CD4-positive, alpha-beta T cell treated with Interferon gamma for 1 hour (primary cell): Measurements from ENCODE around the gene SPRN.
"Not testable (repeated sequence)": the region's sequence is repeated elsewhere in the genome, so short reads cannot be mapped to it uniquely, and the experiment has no call there.

Experiments used
- DNase-seq: peaks from one replicate; pipeline ENCODE4 v3.0.0-alpha.2; 2020

The SPRN gene

DNA sequence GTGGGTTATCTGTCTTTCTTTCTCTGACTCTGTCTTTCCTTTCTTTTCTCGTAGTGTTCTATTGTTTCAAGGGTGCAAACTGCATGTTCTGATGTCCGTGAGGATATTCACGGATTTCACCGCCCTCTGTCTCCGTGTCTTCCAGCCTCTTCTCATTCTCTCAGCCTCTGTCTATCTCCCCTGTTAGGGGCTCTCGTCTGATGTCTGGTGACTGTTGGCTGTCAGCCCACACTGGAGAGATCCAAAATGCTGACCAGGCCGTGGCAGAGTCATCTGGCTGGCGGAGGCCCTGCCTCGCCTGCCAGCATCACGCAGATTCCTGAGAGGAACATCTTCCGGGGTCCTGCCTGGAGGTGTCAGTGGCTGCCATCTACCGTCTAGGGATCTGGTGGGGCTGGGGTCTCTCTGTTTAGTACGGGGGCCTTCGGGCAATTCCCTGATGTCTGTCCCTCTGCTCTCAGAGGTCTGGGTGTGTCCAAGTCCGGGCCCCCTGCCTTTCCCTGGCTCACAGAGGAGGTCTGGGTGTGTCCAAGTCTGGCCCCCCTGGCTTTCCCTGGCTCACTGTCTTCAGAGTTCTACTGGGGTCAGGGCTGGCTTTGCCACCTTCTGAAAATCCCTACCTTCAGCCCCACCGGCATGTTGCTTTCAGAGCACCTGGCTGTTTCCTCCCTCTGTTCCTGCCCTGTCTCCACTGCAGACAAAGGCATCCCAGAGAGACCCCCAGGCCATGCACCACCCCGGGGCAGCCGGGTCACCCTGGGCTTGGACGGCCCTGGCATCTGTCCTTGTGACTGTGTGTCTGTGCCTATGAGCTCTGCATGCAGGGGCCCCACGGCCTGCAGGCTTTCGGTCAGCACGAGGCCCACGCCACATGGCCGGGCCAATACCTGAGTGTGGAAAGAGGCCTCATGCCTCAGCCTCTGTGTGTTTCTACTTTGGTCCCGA is 15.4 kb upstream of the SPRN start:
- DNase-seq, result no peak

DNA sequence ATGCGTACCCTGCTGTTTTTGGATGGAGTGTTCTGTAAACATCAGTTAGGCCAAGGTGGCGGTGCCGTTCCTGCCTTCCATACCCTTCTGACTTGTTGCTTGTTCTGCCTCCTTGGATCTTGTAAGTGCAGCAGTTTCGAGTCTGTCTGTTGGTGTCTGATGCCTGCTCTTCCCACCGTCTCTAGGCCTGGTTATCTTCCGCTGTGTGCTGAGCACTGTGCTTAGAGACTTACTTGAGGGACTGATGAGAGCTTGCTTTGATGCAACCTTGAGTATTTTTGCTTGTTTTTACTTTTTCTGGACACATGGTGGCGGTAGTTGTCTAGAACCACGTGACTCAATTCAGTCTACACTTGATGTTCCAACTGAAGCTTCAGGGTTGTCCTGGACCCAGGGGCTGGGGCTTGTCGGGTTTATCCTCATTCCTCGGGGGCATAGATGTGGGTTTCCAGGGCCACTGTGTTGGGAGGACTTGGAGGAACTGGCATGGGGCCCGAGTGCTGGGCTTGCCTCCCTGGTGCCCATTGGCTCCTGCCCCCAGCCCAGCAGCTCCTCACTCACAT is 14.4 kb upstream of the SPRN start:
- no peak for DNase-seq

DNA sequence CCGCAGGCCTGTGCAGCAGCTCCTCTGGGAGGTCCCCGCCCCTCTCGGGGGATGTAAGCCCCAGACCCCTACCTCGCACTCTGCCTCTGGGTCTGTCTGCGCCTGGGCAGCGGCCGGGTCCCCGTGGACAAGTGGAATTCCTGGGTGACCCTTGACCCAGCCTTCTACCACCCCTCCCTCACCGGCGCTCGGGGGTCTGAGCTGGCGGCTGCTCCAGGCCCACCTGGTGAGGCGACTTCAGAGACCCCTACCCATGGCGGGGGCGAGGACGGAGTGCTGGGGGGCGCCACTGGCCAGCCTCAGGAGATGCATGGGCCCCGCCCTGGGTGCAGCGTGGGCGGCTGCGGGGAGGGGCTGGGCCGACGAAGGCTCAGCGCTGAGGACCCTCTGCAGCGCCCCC is 8.4 kb upstream of the SPRN start:
- DNase-seq, result not testable (repeated sequence)

DNA sequence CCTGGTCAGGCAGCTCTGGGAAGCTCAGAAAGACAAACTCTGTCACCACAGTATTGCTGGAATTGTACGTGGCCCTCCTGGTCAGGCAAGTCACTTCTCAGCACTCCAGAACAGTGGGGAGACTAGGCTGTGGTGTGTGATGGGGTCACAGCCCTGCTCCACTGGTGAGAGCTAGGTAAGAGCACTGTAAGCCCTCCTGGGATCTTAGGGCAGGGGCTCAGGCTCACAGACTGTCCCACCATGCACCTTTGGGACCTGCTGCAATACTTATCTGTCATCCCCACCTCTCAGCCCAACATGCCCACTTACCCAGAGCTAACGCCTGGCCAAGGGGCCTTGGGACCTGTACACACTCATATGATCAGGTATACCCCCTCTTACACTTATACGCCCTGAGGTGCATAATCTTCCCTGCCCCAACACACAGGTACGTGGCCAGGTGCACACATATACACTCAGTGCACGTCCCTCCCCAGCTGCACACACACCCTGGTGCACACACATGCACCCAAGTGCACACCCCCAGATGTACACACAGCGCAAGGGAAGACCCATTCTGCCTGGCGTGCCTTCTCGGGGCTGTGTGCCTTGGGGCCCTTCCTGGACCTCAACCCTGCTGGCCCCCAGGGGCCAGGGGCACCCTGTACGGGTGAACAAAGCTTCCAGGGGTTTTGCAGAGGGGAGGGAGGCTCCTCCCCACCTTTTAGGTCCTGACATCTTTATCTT is 7.6 kb upstream of the SPRN start:
- not testable (repeated sequence) for DNase-seq

DNA sequence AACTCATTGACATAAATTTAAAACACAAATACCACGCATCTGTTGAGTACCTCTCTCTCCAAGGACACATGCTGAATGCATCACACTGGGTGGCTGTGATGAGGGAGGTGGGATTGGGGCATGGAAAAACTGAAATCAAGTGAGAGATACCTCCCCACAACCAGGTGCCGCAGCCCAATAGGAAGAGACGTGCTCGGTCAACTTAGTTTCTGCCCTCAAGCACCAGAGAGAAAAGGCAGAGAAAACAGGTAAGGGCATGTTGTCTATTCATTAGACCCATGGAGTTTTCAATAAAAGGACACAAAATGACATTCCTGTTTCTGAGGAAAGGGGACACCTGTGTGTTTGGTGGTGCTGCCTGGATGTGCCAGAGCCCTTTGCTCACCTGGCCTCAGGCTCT is 5.1 kb upstream of the SPRN start:
- not testable (repeated sequence) for DNase-seq

DNA sequence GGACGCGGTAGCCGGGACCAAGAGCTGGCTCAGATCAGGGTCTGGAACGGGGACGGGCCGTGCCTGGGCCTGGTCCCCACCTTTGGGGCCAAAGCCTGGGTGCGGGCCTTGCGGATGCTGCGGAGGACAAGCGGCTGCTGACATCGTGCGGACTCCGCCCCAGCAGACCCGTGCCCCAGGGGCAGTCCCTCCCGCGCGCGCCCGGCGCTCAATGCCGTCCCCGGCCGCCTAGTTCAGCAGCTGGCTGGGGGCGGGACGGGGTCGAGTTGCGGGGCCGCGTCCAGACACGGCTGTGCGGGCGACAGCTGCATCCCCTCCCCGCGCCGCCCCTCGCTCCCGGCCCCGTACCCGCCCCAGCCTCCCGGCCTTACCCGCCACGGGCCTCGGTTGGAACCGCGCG is 323 bp downstream of the SPRN start:
- DNase-seq, result not testable (repeated sequence)

DNA sequence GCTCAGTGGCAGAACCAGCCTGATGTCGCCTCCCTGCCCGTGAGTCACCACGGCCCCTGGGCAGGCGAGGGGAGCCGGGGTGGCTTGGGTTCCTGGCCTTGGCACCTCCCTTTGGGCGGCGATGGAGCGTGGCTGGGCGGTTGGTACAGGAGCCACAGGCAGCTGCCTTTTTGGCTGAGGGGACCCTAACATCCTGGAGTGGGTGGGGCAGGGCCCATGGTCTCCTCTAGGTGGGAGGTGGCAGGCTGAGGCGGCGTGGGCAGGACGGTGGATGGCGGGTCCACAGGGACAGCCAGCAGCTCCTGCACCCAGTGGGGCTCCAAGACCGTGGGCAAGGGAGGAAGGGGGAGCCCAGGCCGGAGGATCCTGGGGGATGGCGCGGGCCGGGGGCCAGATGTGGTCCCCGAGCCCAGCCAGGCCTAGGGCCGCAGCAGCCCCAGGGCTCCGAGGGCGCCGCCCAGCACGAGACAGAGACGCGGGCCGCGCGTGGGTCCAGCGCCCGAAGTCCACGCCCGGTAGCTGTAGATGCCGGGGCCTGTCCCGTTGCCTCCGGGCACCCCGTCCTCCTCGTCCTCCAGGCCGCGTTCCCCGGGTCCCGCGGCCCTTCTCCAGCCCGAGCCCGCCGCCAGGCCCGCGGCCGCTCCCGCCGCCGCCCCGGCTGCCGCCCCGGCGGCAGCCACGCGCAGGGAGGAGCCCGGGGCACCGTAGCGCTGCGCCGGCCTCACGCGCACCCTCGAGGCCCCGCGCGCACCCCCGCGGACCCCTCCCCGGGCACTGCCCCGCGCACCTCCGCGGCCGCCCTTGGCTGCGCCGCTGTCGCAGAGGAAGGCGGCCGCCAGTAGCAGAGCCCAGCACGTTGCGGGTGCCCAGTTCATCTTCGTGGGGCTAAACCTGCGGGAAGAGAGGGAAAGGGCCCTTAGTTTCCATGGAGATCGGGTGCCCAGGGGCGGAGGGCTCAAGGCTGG is 1.3 kb downstream of the SPRN start:
- no peak for DNase-seq

DNA sequence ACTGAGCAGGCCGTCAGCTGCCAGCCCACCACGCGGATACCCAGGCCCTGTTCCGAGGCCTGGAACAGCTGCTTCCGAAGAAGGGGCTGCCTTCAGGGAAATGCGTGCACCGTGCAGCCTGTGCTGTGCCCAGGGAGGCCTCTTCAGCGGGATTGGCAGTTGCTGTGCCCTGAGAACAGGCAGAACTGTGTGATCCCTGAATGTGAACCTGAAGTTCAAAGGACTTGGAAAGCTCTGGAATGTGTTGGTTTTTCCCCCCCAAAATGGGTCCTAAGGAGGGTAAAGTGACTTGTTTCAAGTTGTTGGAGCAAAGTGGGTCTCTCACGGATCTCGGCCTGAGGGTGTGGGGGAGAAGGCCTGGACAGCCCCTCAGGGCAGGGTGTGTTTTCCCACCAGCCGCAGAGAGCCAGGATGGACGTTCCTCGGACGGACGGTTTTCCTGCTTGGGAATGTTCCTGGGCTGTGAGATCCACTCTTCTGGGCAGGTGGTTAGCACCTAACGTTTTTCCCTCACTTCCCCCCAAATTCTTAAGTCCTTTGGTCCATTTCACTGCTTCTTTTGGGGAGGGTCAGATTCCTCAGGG is 2.1 kb downstream of the SPRN start:
- DNase-seq, result no peak

DNA sequence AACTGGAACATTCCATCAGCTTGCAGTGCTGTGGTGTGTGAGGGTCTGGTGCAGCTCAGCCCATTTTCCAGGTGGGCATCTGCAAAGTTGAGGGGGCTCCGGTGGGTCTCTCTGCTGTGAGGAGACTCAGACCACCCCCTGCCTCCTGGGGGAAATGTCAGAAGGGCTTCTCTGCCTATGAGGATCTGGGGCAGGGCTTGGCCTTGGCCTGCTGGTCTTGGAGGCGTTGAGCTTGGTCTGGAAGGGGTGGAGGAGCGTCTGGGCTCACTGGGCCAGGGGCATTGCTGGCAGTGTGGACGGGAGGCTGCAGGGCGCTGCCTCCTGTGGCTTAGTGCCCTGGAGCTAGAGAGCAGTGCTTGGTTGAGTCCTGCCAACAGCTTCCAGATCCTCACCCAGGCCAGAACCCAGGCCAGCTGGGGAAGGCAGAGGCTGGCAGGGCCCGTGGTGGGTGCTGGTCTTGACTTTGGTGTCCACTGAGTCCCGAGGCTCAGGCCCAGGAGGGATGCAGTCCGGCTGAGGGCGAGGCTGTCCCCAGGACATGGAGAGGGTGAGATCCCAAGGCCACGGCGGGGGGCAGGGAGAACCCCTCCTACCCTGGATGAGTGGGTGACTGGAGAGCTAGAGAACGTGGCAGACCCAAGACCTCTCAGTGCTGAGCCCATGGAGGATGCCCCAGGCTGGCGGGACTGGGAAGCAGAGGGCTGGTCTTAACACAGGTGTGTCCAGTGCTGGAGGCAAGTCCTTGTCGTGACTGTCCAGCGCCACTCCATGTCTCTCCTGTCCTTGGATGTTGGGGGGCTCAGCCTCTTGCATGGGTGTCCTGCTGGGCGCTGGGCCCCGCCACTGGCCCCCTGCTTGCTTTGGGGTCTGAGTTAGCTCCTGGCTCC is 2.8 kb downstream of the SPRN start:
- no peak for DNase-seq

DNA sequence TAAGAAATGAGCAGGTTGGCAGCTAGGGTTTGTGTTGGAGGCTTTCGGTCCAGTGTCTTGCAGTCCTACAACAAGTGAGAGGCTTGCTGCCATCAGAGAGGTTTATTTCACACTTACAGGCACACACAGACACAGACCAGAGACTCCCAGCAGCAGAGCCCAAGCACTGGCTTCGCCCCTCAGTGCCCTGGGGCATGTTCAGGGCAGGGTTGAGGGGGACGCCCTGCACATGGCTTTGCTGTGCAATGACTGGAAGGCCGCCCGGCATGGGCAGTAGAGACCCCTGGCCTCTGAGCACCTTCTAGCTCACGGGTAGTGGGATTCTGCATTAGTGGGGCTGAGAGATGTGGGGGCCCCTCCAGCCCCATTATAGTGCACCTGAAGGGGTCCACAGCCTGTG is 3.8 kb downstream of the SPRN start:
- DNase-seq, result no peak

DNA sequence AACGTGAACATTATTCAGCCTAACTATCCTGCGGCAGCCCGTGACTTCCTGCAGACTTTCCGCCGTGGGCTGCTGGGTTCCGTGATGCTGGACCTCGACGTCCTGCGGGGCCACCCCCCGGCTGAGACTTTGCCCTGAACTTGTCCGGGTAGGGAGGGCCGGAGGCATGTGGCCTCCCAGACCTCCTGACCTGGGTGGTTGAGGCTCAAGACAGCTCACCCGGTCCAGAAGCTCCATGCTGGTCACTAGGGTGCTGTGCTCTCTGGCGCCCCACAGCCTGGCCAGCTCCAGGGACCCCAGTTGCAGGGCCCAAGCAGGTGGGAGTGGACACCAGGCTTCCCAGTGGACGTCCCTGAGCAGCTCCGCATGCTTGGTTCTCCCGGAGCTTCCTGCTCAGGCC is 4.4 kb downstream of the SPRN start:
- DNase-seq, result no peak

DNA sequence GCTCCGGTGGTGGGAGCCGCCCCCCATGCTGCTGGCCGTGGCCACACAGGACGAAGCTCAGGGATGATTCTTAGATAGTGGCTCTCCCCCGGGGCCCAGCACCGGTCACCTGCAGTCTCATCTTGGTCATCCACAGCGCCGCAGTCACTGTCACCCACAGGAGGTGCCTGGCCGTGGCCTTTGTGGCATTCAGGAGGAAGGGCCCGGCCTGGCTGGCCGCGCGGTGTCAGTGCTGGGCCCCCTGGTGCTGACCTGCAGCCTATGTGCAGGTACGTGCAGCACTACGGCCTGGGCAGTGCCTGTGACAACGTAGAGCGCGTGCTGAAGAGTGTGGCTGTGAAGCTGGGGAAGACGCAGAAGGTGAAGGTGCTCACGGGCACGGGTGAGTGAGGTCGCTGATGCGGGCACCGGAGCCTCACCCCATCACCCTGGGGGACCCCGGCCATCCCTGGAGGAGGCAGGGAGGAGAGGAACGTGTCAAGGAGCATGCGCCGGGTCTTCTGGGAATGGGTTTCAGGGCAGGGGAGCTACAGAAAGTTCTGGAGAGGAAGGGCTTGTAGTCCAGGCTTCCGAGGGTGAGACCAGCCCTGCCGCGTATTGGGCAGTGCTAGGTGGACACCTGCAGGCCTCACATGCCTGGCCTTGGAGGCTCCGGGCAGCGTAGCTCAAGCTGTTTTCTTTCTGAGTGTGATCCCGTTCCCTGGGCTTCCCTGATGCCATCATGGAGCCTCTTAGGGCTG is 5.0 kb downstream of the SPRN start:
- no peak for DNase-seq

DNA sequence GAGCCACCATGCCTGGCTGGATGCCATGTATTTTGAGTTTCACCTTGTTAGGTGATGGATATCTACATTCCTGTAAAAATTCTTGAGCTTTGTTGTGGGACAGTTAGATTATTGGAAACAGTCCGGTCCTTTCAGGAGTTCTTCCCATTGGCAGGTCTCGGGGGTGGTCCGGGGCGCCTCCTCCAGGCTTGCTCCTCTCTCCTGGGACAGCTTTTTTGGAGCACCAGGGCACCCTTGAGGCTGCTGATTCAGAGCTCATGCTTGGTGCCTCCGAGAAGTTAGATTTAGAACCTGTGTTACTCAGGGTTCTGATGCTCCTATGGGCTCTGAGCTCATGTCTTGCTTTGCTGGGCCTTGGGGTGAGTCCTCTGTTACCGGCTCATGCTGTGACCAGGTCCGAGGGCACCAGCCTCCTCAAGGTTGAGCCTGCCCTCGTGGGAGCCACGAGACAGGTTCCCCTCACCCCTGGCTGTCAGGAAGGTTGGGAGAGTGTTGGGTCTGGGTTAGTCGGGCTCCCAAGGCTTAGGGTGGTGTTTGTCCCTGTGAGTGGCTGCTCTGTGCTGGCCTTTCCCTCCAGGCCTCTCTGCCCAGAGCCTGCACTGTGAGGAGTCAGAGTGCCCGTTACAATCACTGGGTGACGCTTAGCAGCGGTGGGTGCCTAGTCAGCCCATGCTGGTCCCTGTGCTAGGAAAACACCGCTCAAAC is 6.0 kb downstream of the SPRN start:
- DNase-seq, result no peak

DNA sequence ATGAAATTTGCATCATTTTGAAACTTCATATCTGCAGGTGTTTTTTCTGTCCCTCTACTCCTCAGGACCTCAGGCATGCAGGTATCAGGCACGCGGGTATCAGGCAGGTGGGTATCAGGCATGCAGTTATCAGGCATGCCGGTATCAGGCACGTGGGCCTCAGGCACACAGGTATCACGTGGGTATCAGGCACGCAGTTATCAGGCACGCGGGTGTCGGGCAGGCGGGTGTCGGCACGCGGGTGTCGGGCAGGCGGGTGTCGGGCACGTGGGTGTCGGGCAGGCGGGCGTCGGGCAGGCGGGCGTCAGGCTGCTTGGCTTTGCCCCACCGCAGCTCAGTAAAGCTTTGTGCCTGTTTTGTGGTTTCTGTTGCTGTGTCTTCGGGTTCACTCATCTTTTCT is 8.7 kb downstream of the SPRN start:
- no peak for DNase-seq

DNA sequence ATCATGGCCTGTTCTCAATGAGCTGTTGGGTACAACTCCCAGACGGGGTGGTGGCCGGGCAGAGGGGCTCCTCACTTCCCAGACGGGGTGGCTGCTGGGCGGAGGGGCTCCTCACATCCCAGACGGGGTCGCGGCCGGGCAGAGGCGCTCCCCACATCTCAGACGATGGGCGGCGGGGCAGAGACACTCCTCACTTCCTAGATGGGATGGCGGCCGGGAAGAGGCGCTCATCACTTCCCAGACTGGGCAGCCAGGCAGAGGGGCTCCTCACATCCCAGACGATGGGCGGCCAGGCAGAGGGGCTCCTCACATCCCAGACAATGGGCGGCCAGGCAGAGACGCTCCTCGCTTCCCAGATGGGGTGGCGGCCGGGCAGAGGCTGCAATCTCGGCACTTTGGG is 10.0 kb downstream of the SPRN start:
- not testable (repeated sequence) for DNase-seq

DNA sequence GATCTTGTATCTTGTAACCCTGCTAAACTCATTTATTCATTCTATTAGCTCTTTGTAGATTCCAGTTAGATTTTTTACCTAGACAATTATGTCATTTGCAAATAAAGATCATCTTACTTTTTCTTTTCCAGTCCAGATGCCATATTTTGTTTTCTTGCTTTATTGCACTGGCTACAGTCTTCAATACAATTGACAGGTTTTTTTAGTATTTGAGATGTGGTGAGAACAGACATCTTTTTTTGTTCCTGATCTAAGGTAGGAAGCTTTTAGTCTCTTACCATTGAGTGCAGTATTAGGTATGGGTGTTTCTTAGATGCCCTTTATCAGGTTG is 12.1 kb downstream of the SPRN start:
- DNase-seq, result no peak

DNA sequence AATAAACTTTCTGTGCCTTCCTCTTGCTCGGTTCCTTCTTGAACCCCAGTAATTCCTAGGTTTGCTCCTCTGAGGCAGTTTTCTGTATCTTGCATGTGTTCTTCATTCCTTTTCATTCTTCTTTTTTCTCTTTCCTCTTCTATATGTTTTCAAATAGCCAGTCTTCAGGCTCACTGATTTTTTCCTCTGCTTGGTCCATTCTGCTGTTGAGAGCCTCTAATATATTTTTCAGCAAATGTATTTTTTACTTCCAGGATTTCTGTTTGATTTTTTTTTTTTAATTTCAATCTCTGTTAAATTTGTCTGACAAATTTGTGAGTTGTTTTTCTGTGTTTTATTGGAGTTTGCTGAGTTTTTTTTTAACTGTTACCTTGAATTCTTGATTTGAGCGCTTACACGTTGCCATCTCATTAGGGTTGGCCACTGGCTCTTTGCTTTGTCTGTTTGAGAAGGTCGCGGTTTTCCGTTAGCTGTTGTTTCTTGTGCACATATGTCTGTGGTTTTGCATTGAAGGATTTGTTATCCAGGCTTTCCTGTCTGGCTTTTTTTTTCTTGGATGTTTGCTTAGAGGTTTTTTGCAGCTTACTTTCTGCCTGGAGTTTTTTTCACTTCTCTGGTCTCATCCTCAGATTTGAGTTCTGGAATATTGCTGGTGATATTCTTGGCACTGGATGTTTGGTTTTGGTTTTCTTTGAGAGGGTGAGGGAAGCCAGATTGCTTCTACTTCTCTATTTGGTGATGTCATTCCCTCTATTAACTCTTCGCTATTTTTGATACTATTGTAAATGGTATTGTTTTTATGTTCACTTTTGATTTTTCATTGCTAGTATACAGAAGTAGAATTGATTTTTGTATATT is 12.7 kb downstream of the SPRN start:
- no peak for DNase-seq

DNA sequence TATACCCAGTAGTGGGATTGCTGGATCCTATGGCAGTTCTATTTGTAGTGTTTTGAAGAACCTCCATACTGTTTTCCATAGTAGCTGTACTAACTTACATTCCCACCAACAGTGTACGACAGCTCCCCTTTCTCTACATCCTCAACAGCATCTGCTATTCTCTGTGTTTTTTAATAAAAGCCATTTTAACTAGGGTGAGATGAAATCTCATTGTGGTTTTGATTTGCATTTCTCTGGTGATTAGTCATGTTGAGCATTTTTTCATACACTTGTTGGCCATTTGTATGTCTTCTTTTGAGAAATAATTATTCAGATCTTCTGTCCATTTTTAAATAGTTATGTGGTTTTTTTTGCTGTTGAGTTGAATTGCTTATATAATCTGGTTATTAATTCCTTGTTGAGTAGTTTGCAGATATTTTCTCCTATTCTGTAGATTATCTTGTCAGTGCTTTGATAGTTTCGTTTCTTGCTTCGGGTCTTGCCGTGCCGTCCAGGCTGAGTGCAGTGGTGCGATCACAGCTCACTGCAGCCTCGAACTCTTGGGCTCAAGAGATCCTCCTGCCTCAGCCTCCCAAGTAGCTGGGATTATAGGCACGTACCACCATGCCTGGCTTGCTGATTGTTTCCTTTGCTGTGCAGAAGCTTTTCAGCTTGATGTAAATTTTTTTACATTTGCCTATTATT is 18.4 kb downstream of the SPRN start:
- no peak for DNase-seq
